SK-N-SH (cell line): ENCODE measurements around the gene TRPC4. TPM values are rescaled to one million over a fixed set of nuclear protein-coding genes. Genes with fewer than 3 reads are reported as not detected.

Experiments used
- CTCF ChIA-PET: fragments of 300-600, 350-600 bp; formaldehyde crosslinking; extraction: SDS; loops from one replicate; lab custom pipeline; 2021; lab: Yijun Ruan, JAX
- POLR2A ChIA-PET: fragments of 350-600 bp; sonication (Branson Sonifier 250); formaldehyde crosslinking; extraction: SDS; loops from one replicate; lab custom pipeline; 2020; ENCODE audit warnings: antibody characterized with exemption, inconsistent platforms; lab: Yijun Ruan, JAX
- DNase-seq: peaks from one replicate; pipeline ENCODE4 v3.0.0; 2012
- H2AFZ ChIP-seq: fragments of 200-600 bp; sonication (generic); 2 replicates; pipeline ENCODE4 v1.8.1; 2016; ENCODE audit warnings: antibody characterized with exemption, mild to moderate bottlenecking, low read depth
- H3F3A ChIP-seq: fragments of 200-600 bp; sonication (generic); replicated peaks from 2 replicates; pipeline ENCODE3; 2016; ENCODE audit warnings: antibody characterized with exemption, mild to moderate bottlenecking; ENCODE audit not compliant: insufficient read depth
- H3K27ac ChIP-seq, 2 experiments: fragments of 200-500 bp in 1 of 2; fragments of 200-600 bp in 1 of 2; sonication (Bioruptor generic) in 1 of 2; sonication (generic), shearing (Covaris generic) in 1 of 2; 2 replicates each; pipeline versions ENCODE4 v1.5.1 to v1.6.1; 2014 to 2016; ENCODE audit warnings: low read depth in 2 of 2, inconsistent platforms in 1 of 2, low read length in 1 of 2, mild to moderate bottlenecking in 1 of 2, mixed read lengths in 1 of 2
- H3K27me3 ChIP-seq: fragments of 200-600 bp; sonication (generic), shearing (Covaris generic); 2 replicates; pipeline ENCODE4 v1.6.1; 2016; ENCODE audit warnings: mixed run types; ENCODE audit not compliant: insufficient read depth
- H3K36me3 ChIP-seq, 2 experiments: fragments of 200-500 bp in 1 of 2; fragments of 200-600 bp in 1 of 2; sonication (Bioruptor generic) in 1 of 2; sonication (generic) in 1 of 2; replicated peaks in 1 of 2; 2 replicates each; pipeline versions ENCODE3 to v1.5.1; 2014 to 2016; ENCODE audit warnings: low read length in 1 of 2, mild to moderate bottlenecking in 1 of 2; ENCODE audit not compliant: insufficient read depth in 2 of 2, control insufficient read depth in 1 of 2
- H3K4me1 ChIP-seq, 2 experiments: fragments of 200-500 bp in 1 of 2; fragments of 200-600 bp in 1 of 2; sonication (Bioruptor generic) in 1 of 2; sonication (generic), shearing (Covaris generic) in 1 of 2; 2 replicates each; pipeline versions ENCODE4 v1.5.1 to v1.6.1; 2014 to 2016; ENCODE audit warnings: low read depth in 1 of 2, low read length in 1 of 2, mixed run types in 1 of 2; ENCODE audit not compliant: insufficient read depth in 2 of 2, control insufficient read depth in 1 of 2
- H3K4me2 ChIP-seq: fragments of 200-600 bp; sonication (generic), shearing (Covaris generic); 2 replicates; pipeline ENCODE4 v1.6.1; 2017; ENCODE audit warnings: mixed run types
- H3K4me3 ChIP-seq, 2 experiments: fragments of 200-500 bp in 1 of 2; fragments of 200-600 bp in 1 of 2; sonication (Bioruptor generic) in 1 of 2; sonication (generic), shearing (Covaris generic) in 1 of 2; 2 replicates each; pipeline versions ENCODE4 v1.5.1 to v1.8.1; 2014 to 2016; ENCODE audit warnings: low read depth in 2 of 2, inconsistent platforms in 1 of 2, low read length in 1 of 2, mild to moderate bottlenecking in 1 of 2, mixed read lengths in 1 of 2, moderate library complexity in 1 of 2
- H3K79me2 ChIP-seq: fragments of 200-600 bp; sonication (generic); 2 replicates; pipeline ENCODE4 v1.8.1; 2017; ENCODE audit warnings: mild to moderate bottlenecking; ENCODE audit not compliant: insufficient read depth
- H3K9ac ChIP-seq: fragments of 200-600 bp; sonication (generic); 2 replicates; pipeline ENCODE4 v1.6.1; 2017; ENCODE audit warnings: mixed run types
- H3K9me2 ChIP-seq: fragments of 200-600 bp; sonication (generic); 2 replicates; pipeline ENCODE4 v1.6.1; 2017; ENCODE audit warnings: mixed run types
- H3K9me3 ChIP-seq: fragments of 200-600 bp; sonication (generic); 2 replicates; pipeline ENCODE4 v1.6.1; 2017; ENCODE audit warnings: mixed run types, mild to moderate bottlenecking, moderate library complexity
- H4K20me1 ChIP-seq: fragments of 200-600 bp; sonication (generic); 2 replicates; pipeline ENCODE4 v1.6.1; 2017; ENCODE audit warnings: mild to moderate bottlenecking, mixed run types; ENCODE audit not compliant: insufficient read depth
- FOSL2 ChIP-seq: IDR thresholded peaks from 2 replicates; pipeline ENCODE4 v1.4.0; 2012; ENCODE audit warnings: low read depth, mild to moderate bottlenecking, moderate library complexity, borderline replicate concordance
- GATA2 ChIP-seq: sonication (generic); formaldehyde crosslinking; IDR thresholded peaks from 2 replicates; pipeline ENCODE4 v1.5.0; 2020; ENCODE audit warnings: mild to moderate bottlenecking, missing genetic modification reagents
- REST ChIP-seq: IDR thresholded peaks from 2 replicates; pipeline ENCODE4 v1.6.1; 2012; ENCODE audit warnings: mild to moderate bottlenecking, low read depth, low read length, moderate library complexity
- RFX5 ChIP-seq: IDR thresholded peaks from 2 replicates; pipeline ENCODE4 v1.6.1; 2012; ENCODE audit warnings: mild to moderate bottlenecking, improper control_type of control experiment, low read length
- TEAD4 ChIP-seq: IDR thresholded peaks from 2 replicates; pipeline ENCODE4 v1.4.0; 2012; ENCODE audit warnings: mild to moderate bottlenecking, borderline replicate concordance; ENCODE audit not compliant: insufficient read depth
- WGBS: methylation state at CpG from one replicate; pipeline ENCODE4 v1.1.6; 2017; ENCODE audit warnings: low lambda C conversion rate; 5-methylcytosine and 5-hydroxymethylcytosine counted together
- polyA plus RNA-seq, 3 experiments: library from polyadenylated mRNA; depleted of rRNA; stranded (reverse); fragments of >200 nt; gene quantifications; 2 replicates each; pipeline ENCODE4 v1.2.3, GENCODE V29; 2012

TRPC4 gene
- polyA plus RNA-seq, 1 of the 3 experiments (the other 2 are of a cell fraction), result not detected

GRCh38 chr13:37893321-37893720 is 23.7 kb upstream of the TRPC4 start:
- Histone ChIP-seq H3K9ac (no peak overlapping the region), H3F3A (no peaks in the 10 kb centered on the region), H4K20me1 (no peaks in the 10 kb centered on the region), H3K4me3 (no peak overlapping the region), H3K9me2 (no peaks in the 10 kb centered on the region), H3K4me1 (no peaks in the 10 kb centered on the region; a peak in 1 of 4 replicates), H3K9me3 (no peaks in the 10 kb centered on the region), H3K4me2 (no peak overlapping the region), H3K27ac (no peak overlapping the region), H3K36me3 (no peaks in the 10 kb centered on the region), H3K79me2 (no peaks in the 10 kb centered on the region), H2AFZ (no peak overlapping the region), H3K27me3 (no peaks in the 10 kb centered on the region)
- no peak for DNase-seq
- ChIA-PET POLR2A (no interaction called here), CTCF (interaction anchor here (0.7 kb wide), 1 partner anchor 64 kb away, joined by 3 read pairs; no protein-coding TSS in a partner anchor)
- no peak for TF ChIP-seq GATA2 (CRISPR knock-in tag)
- no peak for TF ChIP-seq FOSL2
- TF ChIP-seq TEAD4, result no peak
- TF ChIP-seq RFX5, result no peak

GRCh38 chr13:37889820-37890219 is 20.2 kb upstream of the TRPC4 start:
- H3K4me2 ChIP-seq, result no peak overlapping the region
- CTCF ChIA-PET, result no interaction called here

More at GRCh38 chr13:37889820-37890219, 20.2 kb upstream of the TRPC4 start:
- Histone ChIP-seq H3K9me2 (no peaks in the 10 kb centered on the region), H3K9me3 (no peaks in the 10 kb centered on the region), H3F3A (no peaks in the 10 kb centered on the region), H4K20me1 (no peaks in the 10 kb centered on the region), H3K4me1 (no peaks in the 10 kb centered on the region; a peak in 1 of 4 replicates), H3K79me2 (no peaks in the 10 kb centered on the region), H3K4me3 (no peak overlapping the region), H3K9ac (no peak overlapping the region), H2AFZ (no peak overlapping the region), H3K27me3 (no peaks in the 10 kb centered on the region), H3K36me3 (no peaks in the 10 kb centered on the region), H3K27ac (no peak overlapping the region)
- no peak for TF ChIP-seq REST
- POLR2A ChIA-PET, result no interaction called here
- DNase-seq, result no peak
- WGBS, result 14% methylated on average over 4 of the region's 4 CpGs
